Measurements from ENCODE around the gene TEX10.

DNA sequence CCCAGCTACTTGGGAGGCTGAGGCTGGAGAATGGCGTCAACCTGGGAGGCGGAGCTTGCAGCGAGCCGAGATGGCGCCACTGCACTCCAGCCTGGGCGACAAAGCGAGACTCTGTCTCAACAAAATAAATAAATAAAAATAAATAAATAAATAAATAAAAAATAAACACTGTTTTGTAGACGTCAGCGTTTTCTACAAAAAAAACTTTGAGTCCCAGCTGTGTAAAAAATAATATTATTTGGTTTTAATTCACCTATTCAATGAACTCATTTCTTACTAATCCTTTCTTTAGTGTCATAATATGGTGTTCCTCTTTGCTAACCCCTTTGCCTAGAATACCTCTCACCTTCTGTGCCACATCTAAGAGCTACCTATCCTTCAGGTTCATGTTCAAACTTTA lies 44.0 kb upstream of the TEX10 start:
- TF ChIP-seq CTCF (IDR thresholded peaks at IDR 0.05) = no peak
- TF ChIP-seq POLR2A (IDR thresholded peaks at IDR 0.05) = no peak

Measured in lower leg skin (tissue), 3 donors.